HG03108 (cell line): ENCODE data around the gene LIN28A.
"Not testable (repeated sequence)": the region's sequence is repeated elsewhere in the genome, so short reads cannot be mapped to it uniquely, and the experiment has no call there.

ENCODE experiments used
- ATAC-seq: cut with Tn5 transposase; IDR thresholded peaks from one replicate; pipeline ENCODE4 v1.9.1; 2021; ENCODE audit warnings: moderate library complexity; ENCODE audit not compliant: unreplicated experiment

Gene LIN28A

GRCh38 chr1:26410706-26411623 is at the start of gene LIN28A:
Gene LIN28A, plus strand, starts transcription at chr1:26410817. Its CDS starts 75 bp downstream, at chr1:26410892.
- ATAC-seq: no peak

GRCh38 chr1:26361605-26362122 is 49.0 kb upstream of the LIN28A start:
- no peak for ATAC-seq

- no peak for ATAC-seq
These were observed 48.3 kb upstream of the LIN28A start for GRCh38 chr1:26362331-26362730.

GRCh38 chr1:26363549-26364448 is 46.8 kb upstream of the LIN28A start:
- ATAC-seq: peak; percentile 47

GRCh38 chr1:26364956-26365355 is 45.7 kb upstream of the LIN28A start:
- no peak for ATAC-seq

GRCh38 chr1:26367441-26367840 is 43.2 kb upstream of the LIN28A start:
- ATAC-seq: no peak

GRCh38 chr1:26368006-26368405 is 42.6 kb upstream of the LIN28A start:
- no peak for ATAC-seq

GRCh38 chr1:26368486-26368885 is 42.1 kb upstream of the LIN28A start:
- ATAC-seq: no peak

GRCh38 chr1:26370591-26371382 is 39.8 kb upstream of the LIN28A start:
- ATAC-seq: no peak

GRCh38 chr1:26372039-26372438 is 38.6 kb upstream of the LIN28A start:
- ATAC-seq: no peak

- ATAC-seq: not testable (repeated sequence)
These were observed 38.0 kb upstream of the LIN28A start, which contains the start of gene ZNF683 for GRCh38 chr1:26372611-26373010. Gene ZNF683, minus strand, starts transcription at chr1:26372750. Its CDS starts 4,179 bp downstream, at chr1:26368571.

- no peak for ATAC-seq
These were observed 37.3 kb upstream of the LIN28A start for GRCh38 chr1:26373281-26373680.

- ATAC-seq: no peak
These were observed 36.8 kb upstream of the LIN28A start for GRCh38 chr1:26373789-26374188.

- not testable (repeated sequence) for ATAC-seq
These were observed 36.3 kb upstream of the LIN28A start for GRCh38 chr1:26374361-26374760.

GRCh38 chr1:26375081-26375480 is 35.5 kb upstream of the LIN28A start:
- ATAC-seq: no peak

GRCh38 chr1:26376050-26376449 is 34.6 kb upstream of the LIN28A start:
- ATAC-seq: no peak

- peak; percentile 56 for ATAC-seq
These were observed 32.3 kb upstream of the LIN28A start for GRCh38 chr1:26378088-26378878.

GRCh38 chr1:26378879-26379251 is 31.8 kb upstream of the LIN28A start:
- no peak for ATAC-seq

GRCh38 chr1:26384076-26384475 is 26.5 kb upstream of the LIN28A start:
- no peak for ATAC-seq

- not testable (repeated sequence) for ATAC-seq
These were observed 25.6 kb upstream of the LIN28A start for GRCh38 chr1:26385063-26385462.
